Measurements from ENCODE around the gene ZFTA. TPM values are rescaled to one million over a fixed set of nuclear protein-coding genes. Genes with fewer than 3 reads are reported as not detected.

ZFTA gene
- polyA plus RNA-seq, 4 donors = 48.6 to 51.1 (median 49.1) TPM

DNA sequence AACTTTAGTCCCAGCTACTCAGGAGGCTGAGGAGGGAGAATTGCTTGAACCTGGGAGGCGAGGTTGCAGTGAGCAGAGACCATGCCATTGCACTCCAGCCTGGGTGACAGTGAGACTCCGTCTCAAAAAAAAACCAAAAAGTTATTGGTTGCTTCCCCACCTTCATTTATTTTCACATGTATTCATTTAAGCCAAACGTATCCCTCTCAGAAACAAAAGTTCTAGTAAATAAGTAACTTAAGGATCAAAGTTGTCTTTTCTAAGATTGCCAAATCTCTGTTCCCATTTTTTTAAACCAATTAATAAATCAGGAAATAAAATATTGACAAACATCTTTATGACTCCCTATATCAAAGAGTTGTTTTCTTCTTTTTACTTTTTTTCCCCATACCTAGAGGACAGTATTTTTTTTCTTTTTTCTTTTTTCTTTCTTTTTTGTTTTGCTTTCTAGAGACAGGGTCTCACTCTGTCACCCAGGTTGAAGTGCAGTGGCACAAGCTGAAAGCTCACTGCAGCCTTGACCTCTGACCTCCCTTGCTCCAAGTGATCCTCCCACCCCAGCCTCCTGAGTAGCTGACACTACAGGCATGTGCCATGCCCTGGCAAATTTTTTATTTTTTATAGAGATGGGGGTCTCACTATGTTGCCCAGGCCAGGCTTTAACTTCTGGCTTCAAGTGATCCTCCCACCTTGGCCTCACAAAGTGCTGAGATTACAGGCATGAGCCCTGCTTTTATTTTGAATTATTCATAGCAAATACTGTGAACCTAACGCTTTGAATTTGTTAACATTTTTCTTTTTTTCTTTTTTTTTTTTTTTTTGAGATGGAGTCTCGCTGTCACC lies 11.4 kb downstream of the ZFTA start:
- DNase-seq (ENCODE audit: low read depth in 4 of 4, low spot score in 3 of 4) = no peak

DNA sequence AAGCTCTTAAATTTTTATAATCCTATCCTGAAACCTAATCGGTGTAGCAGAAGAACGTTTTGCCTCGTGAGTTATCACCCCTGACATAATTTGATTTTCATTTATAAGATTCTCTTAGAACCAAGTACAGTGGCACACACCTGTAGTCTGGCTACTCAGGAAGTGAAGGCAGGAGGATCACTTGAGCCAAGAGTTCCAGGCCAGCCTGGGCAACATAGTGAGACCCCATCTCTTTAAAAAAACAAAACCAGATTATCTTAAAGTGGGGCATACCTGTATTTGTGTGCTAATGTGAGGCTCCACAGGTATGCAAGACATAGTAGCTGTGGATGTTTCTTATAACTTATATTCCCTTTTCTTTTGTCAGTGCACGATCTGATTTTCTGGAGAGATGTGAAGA lies 19.0 kb downstream of the ZFTA start:
- DNase-seq (ENCODE audit: low read depth in 4 of 4, low spot score in 3 of 4) = no peak

DNA sequence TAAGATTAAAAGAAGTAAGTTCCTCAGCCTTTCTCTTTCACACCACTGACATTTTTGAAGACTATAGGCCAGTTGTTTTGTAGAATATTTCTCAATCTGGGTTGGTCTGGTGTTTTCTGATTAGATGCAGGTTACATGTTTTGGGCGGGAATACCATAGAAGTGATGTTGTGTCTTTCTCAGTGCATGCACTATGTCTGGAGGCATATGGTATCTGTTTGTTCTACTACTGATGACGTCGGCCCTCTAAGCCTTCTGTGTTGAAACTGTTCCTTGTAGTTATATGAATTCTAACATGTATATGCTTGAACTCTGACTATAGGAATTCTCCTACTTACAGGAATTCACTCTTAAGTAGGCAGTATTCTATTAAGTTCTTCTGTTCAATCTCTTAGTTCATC lies 21.6 kb downstream of the ZFTA start:
- DNase-seq (ENCODE audit: low read depth in 4 of 4, low spot score in 3 of 4) = no peak

DNA sequence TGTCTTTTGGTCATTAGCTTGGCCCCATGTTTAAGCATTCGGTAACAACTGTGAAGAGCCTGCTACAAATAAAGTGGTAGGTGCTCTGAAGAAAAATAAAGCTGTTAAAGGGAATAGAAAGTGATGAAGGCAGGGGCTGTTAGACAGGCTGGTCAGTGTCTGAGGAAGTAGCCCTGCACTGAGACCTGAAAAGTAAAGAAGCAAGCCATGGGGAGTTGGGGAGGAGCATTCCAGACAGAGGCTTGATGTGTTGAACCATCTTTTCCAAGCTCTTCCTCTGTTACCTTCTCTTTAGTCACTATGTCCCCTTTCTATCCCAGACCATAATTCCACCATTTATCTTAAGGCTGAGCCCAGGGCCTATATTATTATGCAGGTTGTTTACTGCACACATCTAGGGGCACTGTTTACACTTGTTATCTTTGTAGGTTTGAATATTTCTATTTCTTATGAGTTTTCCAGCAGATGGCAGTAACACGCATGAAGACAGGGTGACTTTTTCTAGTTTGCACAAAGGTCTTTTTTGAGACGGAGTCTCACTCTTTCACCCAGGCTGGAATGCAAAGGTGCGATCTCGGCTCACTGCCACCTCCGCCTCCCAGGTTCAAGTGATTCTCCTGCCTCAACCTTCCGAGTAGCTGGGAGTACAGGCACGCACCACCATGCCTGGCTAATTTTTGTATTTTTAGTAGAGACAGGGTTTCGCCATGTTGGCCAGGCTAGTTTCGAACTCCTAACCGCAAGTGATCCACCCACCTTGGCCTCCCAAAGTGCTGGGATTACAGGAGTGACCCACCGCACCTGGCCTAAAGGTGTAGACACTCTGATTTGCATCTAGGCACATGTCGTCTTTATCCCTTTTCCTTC lies 23.0 kb downstream of the ZFTA start:
- no peak for DNase-seq (ENCODE audit: low read depth in 4 of 4, low spot score in 3 of 4)

DNA sequence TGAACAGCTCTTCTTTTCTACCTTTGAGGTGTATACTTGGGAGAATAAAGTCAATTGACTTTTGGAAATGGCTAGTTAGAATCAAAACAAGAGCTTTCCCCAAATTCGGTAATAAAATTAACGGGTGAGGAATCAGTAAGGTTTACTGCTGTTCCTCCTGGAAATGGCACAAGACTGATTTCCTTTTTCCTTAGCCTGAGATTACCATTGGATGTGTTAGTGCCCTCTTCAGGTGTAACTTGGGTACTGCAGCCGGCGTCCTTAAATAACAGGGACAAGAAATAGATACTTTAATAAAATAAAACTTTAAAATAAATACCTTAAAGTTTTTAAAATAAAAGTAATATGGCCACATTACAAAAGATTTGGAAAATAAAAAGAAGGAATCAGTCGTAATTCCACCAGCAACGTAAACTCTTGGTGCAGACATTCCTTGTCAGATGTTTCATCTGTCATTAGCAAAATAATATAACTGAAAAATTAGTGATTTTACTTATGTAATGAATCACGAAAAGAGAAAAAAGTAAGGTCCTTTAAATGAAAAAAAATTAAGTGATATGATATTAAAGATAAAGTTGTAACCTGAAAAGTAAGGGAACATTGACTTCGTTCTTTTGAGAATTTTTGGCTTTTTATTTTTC lies 29.7 kb downstream of the ZFTA start:
- DNase-seq (ENCODE audit: low read depth in 4 of 4, low spot score in 3 of 4) = peak in 2 of 4 donors; percentile 29 to 64

DNA sequence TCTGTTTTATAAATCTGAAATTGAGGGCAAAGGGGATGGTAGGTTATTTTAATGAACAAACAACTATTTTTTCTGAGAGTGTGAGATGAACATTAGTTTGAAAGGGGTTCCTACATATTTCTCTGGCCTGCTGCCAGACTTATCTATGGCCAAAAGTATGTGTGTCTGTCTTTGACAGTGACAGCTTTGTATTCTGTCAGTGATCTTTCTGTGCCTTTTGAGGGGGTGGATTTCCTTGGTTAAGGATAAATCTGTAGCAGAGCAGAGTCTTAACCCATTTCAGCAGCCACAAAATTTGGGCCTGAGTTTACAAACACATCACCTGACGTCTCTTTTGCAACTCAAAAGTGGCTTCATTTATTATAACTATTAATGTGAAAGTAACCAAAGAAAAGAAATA lies 30.9 kb downstream of the ZFTA start:
- no peak for DNase-seq (ENCODE audit: low read depth in 4 of 4, low spot score in 3 of 4)

DNA sequence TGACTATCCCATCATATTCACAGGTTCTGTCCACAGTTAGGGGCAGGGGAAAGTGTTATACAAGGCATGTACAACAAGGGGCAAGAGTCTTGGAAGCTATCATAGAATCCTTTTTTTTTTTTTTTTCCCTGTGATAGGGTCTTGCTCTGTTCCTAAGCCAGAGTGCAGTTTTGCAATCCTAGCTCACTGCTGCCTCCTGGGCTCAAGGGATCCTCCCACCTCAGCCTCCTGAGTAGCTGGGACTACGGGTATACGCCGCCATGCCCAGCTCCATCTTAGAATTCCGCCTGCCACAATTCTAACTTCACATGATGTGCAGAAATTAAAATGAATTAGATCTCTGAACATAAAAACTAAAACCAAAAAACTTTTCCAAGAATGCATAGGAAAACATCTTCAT lies 31.7 kb downstream of the ZFTA start:
- DNase-seq (ENCODE audit: low read depth in 4 of 4, low spot score in 3 of 4) = no peak

DNA sequence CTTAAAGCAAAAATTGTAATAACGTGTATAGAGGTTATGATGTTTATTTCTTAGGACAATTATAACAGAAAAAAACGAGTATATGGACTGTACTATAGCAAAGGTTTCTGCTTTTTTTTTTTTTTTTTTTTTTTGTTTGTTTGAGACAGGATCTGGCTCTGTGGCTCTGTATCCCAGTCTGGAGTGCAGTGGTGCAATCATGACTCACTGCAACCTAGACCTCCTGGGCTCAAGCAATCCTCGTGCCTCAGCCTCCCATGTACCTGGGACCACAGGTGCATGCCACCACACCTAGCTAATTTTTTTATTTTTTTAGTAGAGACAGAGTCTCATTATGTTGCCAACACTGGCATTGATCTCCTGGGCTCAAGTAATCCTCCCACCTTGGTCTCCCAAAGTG lies 39.2 kb downstream of the ZFTA start:
- DNase-seq (ENCODE audit: low read depth in 4 of 4, low spot score in 3 of 4) = no peak

DNA sequence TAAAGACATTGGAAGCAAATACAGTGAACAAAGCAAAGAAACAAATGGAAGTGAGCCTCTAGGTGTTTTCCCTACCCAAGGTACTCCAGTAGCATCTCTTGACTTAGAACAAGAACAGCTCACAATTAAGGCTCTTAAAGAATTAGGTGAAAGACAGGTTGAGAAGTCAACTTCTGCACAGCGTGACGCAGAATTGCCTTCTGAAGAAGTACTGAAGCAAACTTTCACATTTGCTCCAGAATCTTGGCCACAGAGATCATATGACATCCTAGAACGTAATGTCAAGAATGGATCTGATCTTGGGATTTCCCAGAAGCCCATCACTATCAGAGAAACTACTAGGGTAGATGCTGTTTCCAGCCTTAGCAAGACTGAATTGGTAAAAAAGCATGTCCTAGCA lies 48.0 kb downstream of the ZFTA start:
- DNase-seq (ENCODE audit: low read depth in 4 of 4, low spot score in 3 of 4) = no peak

DNA sequence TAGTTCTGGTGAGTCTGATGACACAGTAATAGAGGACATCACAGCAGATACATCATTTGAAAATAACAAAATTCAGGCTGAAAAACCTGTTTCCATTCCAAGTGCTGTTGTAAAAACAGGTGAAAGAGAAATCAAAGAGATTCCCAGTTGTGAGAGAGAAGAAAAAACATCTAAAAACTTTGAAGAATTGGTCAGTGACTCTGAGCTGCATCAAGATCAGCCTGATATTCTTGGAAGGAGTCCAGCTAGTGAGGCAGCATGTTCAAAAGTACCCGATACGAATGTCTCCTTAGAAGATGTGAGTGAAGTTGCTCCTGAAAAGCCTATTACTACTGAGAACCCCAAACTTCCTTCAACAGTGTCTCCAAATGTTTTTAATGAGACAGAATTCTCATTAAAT lies 48.6 kb downstream of the ZFTA start:
- DNase-seq (ENCODE audit: low read depth in 4 of 4, low spot score in 3 of 4) = no peak

DNA sequence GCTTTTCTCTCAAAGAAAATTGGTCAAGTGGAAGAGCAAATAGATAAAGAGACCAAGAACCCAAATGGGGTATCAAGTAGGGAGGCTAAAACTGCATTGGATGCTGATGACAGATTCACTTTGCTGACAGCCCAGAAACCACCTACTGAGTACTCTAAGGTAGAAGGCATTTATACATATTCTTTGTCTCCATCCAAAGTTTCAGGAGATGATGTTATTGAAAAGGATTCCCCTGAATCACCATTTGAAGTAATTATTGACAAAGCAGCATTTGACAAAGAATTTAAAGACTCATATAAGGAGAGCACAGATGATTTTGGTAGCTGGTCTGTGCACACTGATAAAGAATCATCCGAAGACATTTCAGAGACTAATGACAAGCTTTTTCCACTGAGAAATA lies 49.6 kb downstream of the ZFTA start:
- DNase-seq (ENCODE audit: low read depth in 4 of 4, low spot score in 3 of 4) = no peak

Other genes with a start within 250 kb of the ZFTA start
- gene PLAAT4, start 232.0 kb downstream of the ZFTA start, polyA plus RNA-seq (ENCODE audit: insufficient read length in 4 of 4) = 10 to 100 TPM; 10.0 to 11.9 (median 11.0) TPM
- under 1 TPM in 2 of 4 donors, not detected in 2; 0.27 to 0.44 TPM for gene PLAAT2, start 205.4 kb downstream of the ZFTA start, polyA plus RNA-seq (ENCODE audit: insufficient read length in 4 of 4)
- 10 to 100 TPM; 11.4 to 21.1 (median 16.6) TPM for gene PLAAT3, start 154.3 kb downstream of the ZFTA start, polyA plus RNA-seq (ENCODE audit: insufficient read length in 4 of 4)
- 10 to 100 TPM; 16.0 to 21.0 (median 19.2) TPM for gene ATL3, start 97.4 kb downstream of the ZFTA start, polyA plus RNA-seq (ENCODE audit: insufficient read length in 4 of 4)
- gene RTN3, start 87.3 kb downstream of the ZFTA start, polyA plus RNA-seq (ENCODE audit: insufficient read length in 4 of 4) = 100 to 1,000 TPM; 172 to 196 (median 184) TPM
- 10 to 100 TPM; 28.4 to 37.0 (median 29.2) TPM for gene SPINDOC, start 44.7 kb upstream of the ZFTA start, polyA plus RNA-seq (ENCODE audit: insufficient read length in 4 of 4)
- 10 to 100 TPM; 31.5 to 39.5 (median 36.9) TPM for gene MARK2, start 70.3 kb upstream of the ZFTA start, polyA plus RNA-seq (ENCODE audit: insufficient read length in 4 of 4)
- gene RCOR2, start 148.4 kb upstream of the ZFTA start, polyA plus RNA-seq (ENCODE audit: insufficient read length in 4 of 4) = 10 to 100 TPM; 10.5 to 14.5 (median 13.1) TPM
- gene NAA40, start 170.2 kb upstream of the ZFTA start, polyA plus RNA-seq (ENCODE audit: insufficient read length in 4 of 4) = 10 to 100 TPM; 30.3 to 36.5 (median 32.0) TPM
- gene COX8A, start 205.8 kb upstream of the ZFTA start, polyA plus RNA-seq (ENCODE audit: insufficient read length in 4 of 4) = 100 to 1,000 TPM; 224 to 368 (median 262) TPM
- gene OTUB1, start 217.7 kb upstream of the ZFTA start, polyA plus RNA-seq (ENCODE audit: insufficient read length in 4 of 4) = 100 to 1,000 TPM; 102 to 109 (median 106) TPM